Body of pancreas (tissue), 4 donors: ENCODE results near the gene RNASEH2C. TPM values are rescaled to one million over a fixed set of nuclear protein-coding genes. Genes with fewer than 3 reads are reported as not detected.

Experiments used
- ATAC-seq: fragments of 150-250 bp; one replicate; pipeline ENCODE4 v1.9.1; 2016
- DNase-seq, 4 donors: peaks; one replicate each; pipeline ENCODE4 v3.0.0-alpha.2; 2019
- H3K27ac ChIP-seq, 4 donors: fragments of 200-600 bp; sonication (generic); 1 replicate in 3 of 4; 2 replicates in 1 of 4; pipeline versions ENCODE4 v1.5.1 to v1.6.1; 2016 to 2019; ENCODE audit warnings: mild to moderate bottlenecking in 1 of 4, mixed read lengths in 1 of 4, moderate library complexity in 1 of 4
- H3K27me3 ChIP-seq, 2 donors: fragments of 200-600 bp; sonication (generic); one replicate each; pipeline ENCODE4 v1.6.0; 2016; ENCODE audit warnings: mild to moderate bottlenecking in 1 of 2
- H3K36me3 ChIP-seq, 2 donors: fragments of 200-600 bp; sonication (generic); replicated peaks in 1 of 2; 2 replicates each; pipeline ENCODE4 v1.5.1; 2016; ENCODE audit warnings: low read depth in 2 of 2; ENCODE audit not compliant: insufficient read depth in 1 of 2
- H3K4me1 ChIP-seq: fragments of 200-600 bp; sonication (generic); one replicate; pipeline ENCODE4 v1.6.0; 2016
- H3K4me3 ChIP-seq, 2 donors: fragments of 200-600 bp; sonication (generic); 1 replicate in 1 of 2; 2 replicates in 1 of 2; pipeline ENCODE4 v1.5.1; 2016 to 2019
- H3K9me3 ChIP-seq, 3 donors: fragments of 200-600 bp; sonication (generic); 1 replicate in 2 of 3; 2 replicates in 1 of 3; pipeline ENCODE4 v1.5.1; 2016
- CTCF ChIP-seq, 7 experiments: fragments of 450-650 bp in 4 of 7; fragments of 200-600 bp in 3 of 7; sonication (generic) in 3 of 7; IDR thresholded peaks; one replicate each; pipeline ENCODE4 v1.5.1; 2016 to 2019; ENCODE audit warnings: antibody characterized with exemption in 7 of 7
- POLR2A ChIP-seq, 3 donors: fragments of 450-650 bp; IDR thresholded peaks; one replicate each; pipeline ENCODE4 v1.6.1; 2016; ENCODE audit warnings: antibody characterized with exemption in 3 of 3, mild to moderate bottlenecking in 2 of 3
- WGBS, 2 donors: methylation state at CpG; one replicate each; pipeline ENCODE4 v1.1.5; 2017; 5-methylcytosine and 5-hydroxymethylcytosine counted together
- intact Hi-C: fragments of 100-400 bp; cut with DNase I; formaldehyde crosslinking; loops from one replicate; pipeline ENCODE4 v1.15.1; 2023
- small RNA-seq: library from RNA; depleted of rRNA; stranded (forward); fragments of <200 nt; gene quantifications from one replicate; pipeline ENCODE3, GENCODE V24; 2016
- total RNA-seq, 2 donors: library from RNA; depleted of rRNA; stranded (reverse); fragments of >200 nt; gene quantifications; one replicate each; pipeline ENCODE4 v1.1.0, GENCODE V29; 2016

The RNASEH2C gene
- total RNA-seq, 2 donors from 2014 or later: 45.4 to 112 TPM

- Histone ChIP-seq H3K9me3 (no peaks in the 10 kb centered on the region), H3K4me1 (no peaks in the 10 kb centered on the region), H3K27ac (no peak overlapping the region), H3K36me3 (no peaks in the 10 kb centered on the region), H3K4me3 (no peak overlapping the region), H3K27me3 (no peaks in the 10 kb centered on the region)
- ATAC-seq: no peak
- no peak for DNase-seq
- intact Hi-C loops: no loop called here
- TF ChIP-seq POLR2A (IDR thresholded peaks at IDR 0.05) (no peak), CTCF (IDR thresholded peaks at IDR 0.05) (no peak)
- 79 to 80% methylated on average over 5 of the region's 5 CpGs for WGBS, 2 donors
These were observed 40.3 kb downstream of the RNASEH2C start for GRCh38 chr11:65680192-65680743.

GRCh38 chr11:65672982-65673381 lies 47.6 kb downstream of the RNASEH2C start:
- Histone ChIP-seq H3K36me3 (no peaks in the 10 kb centered on the region), H3K9me3 (no peaks in the 10 kb centered on the region), H3K4me3 (no peak overlapping the region), H3K27ac (no peak overlapping the region), H3K27me3 (no peaks in the 10 kb centered on the region), H3K4me1 (no peaks in the 10 kb centered on the region)
- intact Hi-C loops: no loop called here
- no peak for TF ChIP-seq CTCF (IDR thresholded peaks at IDR 0.05)
- TF ChIP-seq POLR2A (IDR thresholded peaks at IDR 0.05): no peak
- ATAC-seq (no peak), DNase-seq (no peak)
- 88 to 94% methylated on average over 2 of the region's 2 CpGs for WGBS, 2 donors

GRCh38 chr11:65672180-65672860 lies 48.3 kb downstream of the RNASEH2C start:
- intact Hi-C loops: no loop called here
- no peaks in the 10 kb centered on the region for H3K9me3 ChIP-seq
- H3K4me3 ChIP-seq: no peak overlapping the region
- no peaks in the 10 kb centered on the region for H3K27me3 ChIP-seq
- H3K4me1 ChIP-seq: no peaks in the 10 kb centered on the region
- no peak for DNase-seq
- TF ChIP-seq CTCF (IDR thresholded peaks at IDR 0.05) (no peak), POLR2A (IDR thresholded peaks at IDR 0.05) (no peak)
- no peaks in the 10 kb centered on the region for H3K36me3 ChIP-seq
- ATAC-seq: no peak
- no peak overlapping the region for H3K27ac ChIP-seq

Small RNA genes lying within 50 kb of the gene (small RNA-seq; reads per million reads assigned to genes)
- not detected for gene RN7SL309P

Other genes starting within 250 kb of the RNASEH2C start
- gene MALAT1, start 221.8 kb downstream of the RNASEH2C start, total RNA-seq: over 10,000 TPM; 10,129 to 14,092 TPM
- 10 to 100 TPM; 55.0 to 62.3 TPM for gene SCYL1, start 195.7 kb downstream of the RNASEH2C start, total RNA-seq
- 100 to 1,000 TPM; 131 to 330 TPM for gene LTBP3, start 162.4 kb downstream of the RNASEH2C start, total RNA-seq
- 10 to 100 TPM; 39.2 to 66.9 TPM for gene ZNRD2, start 150.3 kb downstream of the RNASEH2C start, total RNA-seq
- gene FAM89B, start 148.3 kb downstream of the RNASEH2C start, total RNA-seq: 100 to 1,000 TPM in 1 of 2 donors, 10 to 100 TPM in 1; 44.8 to 116 TPM
- gene EHBP1L1, start 144.7 kb downstream of the RNASEH2C start, total RNA-seq: 10 to 100 TPM; 35.0 to 76.1 TPM
- 1 to 10 TPM in 1 of 2 donors, under 1 TPM in 1; 0.66 to 1.0 TPM for gene KCNK7, start 125.0 kb downstream of the RNASEH2C start, total RNA-seq
- gene MAP3K11, start 106.6 kb downstream of the RNASEH2C start, total RNA-seq: 10 to 100 TPM; 31.6 to 94.9 TPM
- 10 to 100 TPM; 21.8 to 56.7 TPM for gene PCNX3, start 105.0 kb downstream of the RNASEH2C start, total RNA-seq
- 10 to 100 TPM; 23.6 to 29.3 TPM for gene SIPA1, start 82.7 kb downstream of the RNASEH2C start, total RNA-seq
- gene RELA, start 57.9 kb downstream of the RNASEH2C start, total RNA-seq: 10 to 100 TPM; 27.5 to 45.8 TPM
- gene KAT5, start 8.5 kb downstream of the RNASEH2C start, total RNA-seq: 10 to 100 TPM; 38.9 to 45.5 TPM
- gene AP5B1, start 60.2 kb upstream of the RNASEH2C start, total RNA-seq: 10 to 100 TPM; 18.2 to 33.9 TPM
- gene OVOL1, start 66.3 kb upstream of the RNASEH2C start, total RNA-seq: 1 to 10 TPM in 1 of 2 donors, under 1 TPM in 1; 0.78 to 1.3 TPM
- under 1 TPM in 1 of 2 donors, not detected in 1; 0.26 TPM for gene SNX32, start 113.2 kb upstream of the RNASEH2C start, total RNA-seq
- 100 to 1,000 TPM; 190 to 412 TPM for gene CFL1, start 137.4 kb upstream of the RNASEH2C start, total RNA-seq
- gene MUS81, start 139.6 kb upstream of the RNASEH2C start, total RNA-seq: 10 to 100 TPM; 38.2 to 40.5 TPM
- 10 to 100 TPM; 16.2 to 25.4 TPM for gene EFEMP2, start 152.0 kb upstream of the RNASEH2C start, total RNA-seq
- under 1 TPM; 0.33 to 0.78 TPM for gene CTSW, start 159.0 kb upstream of the RNASEH2C start, total RNA-seq
- gene FIBP, start 167.7 kb upstream of the RNASEH2C start, total RNA-seq: 10 to 100 TPM; 40.2 to 49.5 TPM
- gene CCDC85B, start 169.9 kb upstream of the RNASEH2C start, total RNA-seq: 10 to 100 TPM; 49.8 to 54.5 TPM
- gene FOSL1, start 179.6 kb upstream of the RNASEH2C start, total RNA-seq: 10 to 100 TPM in 1 of 2 donors, under 1 TPM in 1; 0.52 to 17.8 TPM
- gene C11orf68, start 198.3 kb upstream of the RNASEH2C start, total RNA-seq: 10 to 100 TPM; 10.4 to 17.8 TPM
- 10 to 100 TPM; 29.6 to 91.6 TPM for gene DRAP1, start 198.6 kb upstream of the RNASEH2C start, total RNA-seq
- not detected for gene TSGA10IP, start 224.7 kb upstream of the RNASEH2C start, total RNA-seq
- 10 to 100 TPM; 27.5 to 60.6 TPM for gene SART1, start 240.9 kb upstream of the RNASEH2C start, total RNA-seq